SK-N-MC (cell line): ENCODE measurements around the gene ATP5ME.

Experiments
- EZH2 ChIP-seq: fragments of 200-600 bp; sonication (generic); IDR thresholded peaks from one replicate; pipeline ENCODE4 v1.6.1; 2017; ENCODE audit warnings: antibody characterized with exemption
- FOXP2 ChIP-seq: optimal IDR thresholded peaks from 2 replicates; pipeline ENCODE3; 2011; ENCODE audit warnings: mild to moderate bottlenecking, moderate library complexity; ENCODE audit not compliant: insufficient read depth; ENCODE audit errors: extremely low read length, control extremely low read depth
- POLR2AphosphoS5 ChIP-seq: IDR thresholded peaks from 2 replicates; pipeline ENCODE4 v1.6.1; 2012; ENCODE audit warnings: mild to moderate bottlenecking, low read depth, low read length, borderline replicate concordance

DNA sequence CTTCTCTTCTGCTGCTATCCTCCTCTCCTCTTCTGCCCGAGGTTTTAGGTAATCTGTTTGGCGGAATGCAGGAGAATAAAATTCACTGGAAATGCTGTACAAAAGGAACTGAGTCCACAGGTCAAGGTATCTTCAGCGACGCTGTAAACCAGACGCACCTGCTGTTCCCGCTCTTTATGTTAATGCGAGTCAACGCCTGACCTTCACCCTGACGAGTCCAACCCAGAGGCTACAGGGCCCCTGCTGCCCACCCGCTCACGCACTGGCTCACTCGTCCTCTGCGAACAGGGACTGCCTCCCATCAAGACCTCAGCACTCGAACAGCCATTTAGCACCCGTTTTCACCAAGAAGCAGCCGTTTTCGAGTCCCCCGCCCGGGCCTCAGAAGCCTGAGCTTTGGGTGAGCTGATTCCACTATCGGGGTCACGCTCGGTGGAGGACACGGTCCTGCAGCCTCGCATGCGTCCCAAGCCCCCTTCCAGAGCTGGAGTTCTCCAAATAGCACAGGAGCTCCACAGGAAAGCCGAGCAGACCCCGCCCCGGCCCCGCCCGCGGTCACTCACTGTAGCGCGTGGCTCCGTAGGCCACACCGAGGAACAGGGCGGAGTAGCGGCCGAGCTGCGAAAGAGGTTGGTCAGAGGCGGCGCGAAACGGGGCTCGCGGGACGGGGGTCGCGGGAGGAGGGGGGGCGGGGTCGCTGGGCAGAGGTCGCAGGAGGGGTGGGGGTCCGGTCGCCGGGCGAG lies 556 bp downstream of the ATP5ME start:
- TF ChIP-seq POLR2AphosphoS5 (no peak), EZH2 (no peak), FOXP2 (no peak)
